IMR-90 (cell line): ENCODE results near the gene PPP1CB. TPM values are rescaled to one million over a fixed set of nuclear protein-coding genes. Genes with fewer than 3 reads are reported as not detected.

Experiments used
- ATAC-seq: fragments of 200-7000 bp; cut with Tn5 transposase; 2 replicates; pipeline ENCODE4 v1.9.1; 2020; ENCODE audit warnings: low read depth, mild to moderate bottlenecking, moderate library complexity
- BruUV-seq: library from RNA; stranded (reverse); fragments of 400-500 nt; replicated peaks from 2 replicates; lab custom pipeline; 2021; lab: Mats Ljungman, UMichigan
- CTCF ChIA-PET: fragments of 300-600 bp; formaldehyde crosslinking; extraction: SDS; loops from one replicate; lab custom pipeline; 2021; ENCODE audit warnings: antibody characterized with exemption; lab: Yijun Ruan, JAX
- POLR2A ChIA-PET: fragments of 300-600 bp; sonication (Branson Sonifier 250); formaldehyde crosslinking; loops from one replicate; lab custom pipeline; 2022; ENCODE audit warnings: antibody characterized with exemption; ENCODE audit not compliant: unreplicated experiment; lab: Charles Lee
- DNase-seq: peaks from one replicate; pipeline ENCODE4 v3.0.0; 2013
- H2AFZ ChIP-seq: replicated peaks from 2 replicates; pipeline ENCODE3; 2013; ENCODE audit warnings: low read length, mild to moderate bottlenecking; ENCODE audit not compliant: poor library complexity
- H2AK5ac ChIP-seq: 2 replicates; pipeline ENCODE4 v1.6.1; 2013; ENCODE audit warnings: low read depth, low read length, inconsistent platforms
- H2AK9ac ChIP-seq: replicated peaks from 2 replicates; pipeline ENCODE3; 2013; ENCODE audit warnings: mild to moderate bottlenecking, low read depth, low read length, moderate library complexity; ENCODE audit not compliant: poor library complexity
- H2BK120ac ChIP-seq: 2 replicates; pipeline ENCODE4 v1.6.1; 2013; ENCODE audit warnings: low read depth, low read length, inconsistent platforms
- H2BK15ac ChIP-seq: 3 replicates; pipeline ENCODE4 v1.6.1; 2013; ENCODE audit warnings: low read depth, low read length, inconsistent platforms
- H2BK20ac ChIP-seq: 2 replicates; pipeline ENCODE4 v1.6.1; 2013; ENCODE audit warnings: low read depth, mild to moderate bottlenecking, inconsistent platforms, low read length, moderate library complexity
- H2BK5ac ChIP-seq: 2 replicates; pipeline ENCODE4 v1.6.1; 2013; ENCODE audit warnings: mild to moderate bottlenecking, low read depth, low read length, inconsistent platforms; ENCODE audit not compliant: poor library complexity, severe bottlenecking
- H3K14ac ChIP-seq: replicated peaks from 2 replicates; pipeline ENCODE4 v1.6.1; 2013; ENCODE audit warnings: low read depth, low read length, inconsistent platforms
- H3K18ac ChIP-seq: 2 replicates; pipeline ENCODE4 v1.6.1; 2013; ENCODE audit warnings: low read depth, low read length, control low read depth
- H3K23ac ChIP-seq: 2 replicates; pipeline ENCODE4 v1.6.1; 2013; ENCODE audit warnings: low read depth, low read length, inconsistent platforms
- H3K27ac ChIP-seq: 2 replicates; pipeline ENCODE4 v1.5.1; 2013; ENCODE audit warnings: mild to moderate bottlenecking, control low read depth, low read length; ENCODE audit not compliant: insufficient read depth
- H3K27me3 ChIP-seq: 2 replicates; pipeline ENCODE4 v1.6.1; 2013; ENCODE audit warnings: low read length; ENCODE audit not compliant: control insufficient read depth, insufficient read depth
- H3K36me3 ChIP-seq: 2 replicates; pipeline ENCODE4 v1.6.1; 2013; ENCODE audit warnings: low read length, mixed read lengths; ENCODE audit not compliant: control insufficient read depth, insufficient read depth
- H3K4ac ChIP-seq: 2 replicates; pipeline ENCODE4 v1.6.1; 2013; ENCODE audit warnings: low read depth, low read length, inconsistent platforms
- H3K4me1 ChIP-seq: 2 replicates; pipeline ENCODE4 v1.6.1; 2013; ENCODE audit warnings: low read length, mixed read lengths; ENCODE audit not compliant: control insufficient read depth, insufficient read depth
- H3K4me2 ChIP-seq: 2 replicates; pipeline ENCODE4 v1.6.1; 2013; ENCODE audit warnings: low read depth, mild to moderate bottlenecking, control low read depth, low read length, moderate library complexity
- H3K4me3 ChIP-seq: 2 replicates; pipeline ENCODE4 v1.5.1; 2013; ENCODE audit warnings: low read depth, mild to moderate bottlenecking, control low read depth, low read length, moderate library complexity; ENCODE audit not compliant: insufficient read depth
- H3K56ac ChIP-seq: 2 replicates; pipeline ENCODE4 v1.6.1; 2013; ENCODE audit warnings: low read length, inconsistent platforms; ENCODE audit not compliant: insufficient read depth; ENCODE audit errors: extremely low read depth
- H3K79me1 ChIP-seq, 2 experiments: 2 replicates each; pipeline ENCODE4 v1.6.1; 2013; ENCODE audit warnings: low read length in 2 of 2, inconsistent platforms in 1 of 2, low read depth in 1 of 2
- H3K9ac ChIP-seq: 2 replicates; pipeline ENCODE4 v1.6.1; 2013; ENCODE audit warnings: low read depth, low read length, control low read depth
- H3K9me1 ChIP-seq: 2 replicates; pipeline ENCODE4 v1.6.1; 2013; ENCODE audit warnings: low read length, inconsistent platforms; ENCODE audit not compliant: insufficient read depth
- H3K9me3 ChIP-seq: 2 replicates; pipeline ENCODE4 v1.6.1; 2013; ENCODE audit warnings: low read length; ENCODE audit not compliant: control insufficient read depth, insufficient read depth
- H4K20me1 ChIP-seq: 2 replicates; pipeline ENCODE4 v1.6.1; 2013; ENCODE audit warnings: low read length, inconsistent platforms; ENCODE audit not compliant: insufficient read depth
- H4K5ac ChIP-seq: 2 replicates; pipeline ENCODE4 v1.6.1; 2013; ENCODE audit warnings: mild to moderate bottlenecking, low read depth, low read length, control low read depth
- H4K8ac ChIP-seq, 2 experiments: 2 replicates each; pipeline ENCODE4 v1.6.1; 2013; ENCODE audit warnings: low read depth in 2 of 2, low read length in 2 of 2, control low read depth in 1 of 2, inconsistent platforms in 1 of 2
- H4K91ac ChIP-seq: 2 replicates; pipeline ENCODE4 v1.6.1; 2013; ENCODE audit warnings: low read depth, low read length, inconsistent platforms; ENCODE audit not compliant: insufficient read depth
- BHLHE40 ChIP-seq: fragments of 150-350 bp; IDR thresholded peaks from 2 replicates; pipeline ENCODE4 v1.6.1; 2016; ENCODE audit warnings: mild to moderate bottlenecking, low read depth, low read length
- CEBPB ChIP-seq: IDR thresholded peaks from 2 replicates; pipeline ENCODE4 v1.6.1; 2012; ENCODE audit warnings: low read depth, low read length, improper control_type of control experiment
- CHD1 ChIP-seq: IDR thresholded peaks from 2 replicates; pipeline ENCODE4 v1.6.1; 2012; ENCODE audit warnings: low read depth, low read length, improper control_type of control experiment
- CTCF ChIP-seq: conservative IDR thresholded peaks from 2 replicates; pipeline ENCODE4 v1.5.1; 2012; ENCODE audit warnings: mild to moderate bottlenecking, low read depth, low read length, improper control_type of control experiment
- ELK1 ChIP-seq: fragments of 150-350 bp; IDR thresholded peaks from 2 replicates; pipeline ENCODE4 v1.6.1; 2016; ENCODE audit warnings: low read depth, mild to moderate bottlenecking, low read length, moderate library complexity, borderline replicate concordance
- FOS ChIP-seq: fragments of 150-350 bp; IDR thresholded peaks from 2 replicates; pipeline ENCODE4 v1.6.1; 2016; ENCODE audit warnings: low read depth, low read length
- MAFK ChIP-seq: IDR thresholded peaks from 2 replicates; pipeline ENCODE4 v1.6.1; 2012; ENCODE audit warnings: low read depth, low read length, improper control_type of control experiment
- MAZ ChIP-seq: IDR thresholded peaks from 2 replicates; pipeline ENCODE4 v1.6.1; 2012; ENCODE audit warnings: low read depth, mild to moderate bottlenecking, low read length, improper control_type of control experiment, moderate library complexity, borderline replicate concordance
- MXI1 ChIP-seq: IDR thresholded peaks from 2 replicates; pipeline ENCODE4 v1.6.1; 2012; ENCODE audit warnings: low read depth, mild to moderate bottlenecking, low read length, moderate library complexity, borderline replicate concordance
- NFE2L2 ChIP-seq: fragments of 150-350 bp; IDR thresholded peaks from 2 replicates; pipeline ENCODE4 v1.6.1; 2016; ENCODE audit warnings: low read depth, mild to moderate bottlenecking, low read length
- POLR2A ChIP-seq: IDR thresholded peaks from 2 replicates; pipeline ENCODE4 v1.6.1; 2012; ENCODE audit warnings: mild to moderate bottlenecking, low read depth, low read length
- RAD21 ChIP-seq: IDR thresholded peaks from 2 replicates; pipeline ENCODE4 v1.6.1; 2012; ENCODE audit warnings: low read length, improper control_type of control experiment
- RCOR1 ChIP-seq: IDR thresholded peaks from 2 replicates; pipeline ENCODE4 v1.6.1; 2012; ENCODE audit warnings: mild to moderate bottlenecking, low read length, improper control_type of control experiment; ENCODE audit not compliant: insufficient replicate concordance
- RFX5 ChIP-seq: IDR thresholded peaks from 2 replicates; pipeline ENCODE4 v1.8.0; 2012; ENCODE audit warnings: low read depth, mild to moderate bottlenecking, low read length, moderate library complexity
- SMC3 ChIP-seq: fragments of 150-350 bp; IDR thresholded peaks from 2 replicates; pipeline ENCODE4 v1.6.1; 2016; ENCODE audit warnings: low read depth, mild to moderate bottlenecking, antibody characterized with exemption, low read length, moderate library complexity
- USF2 ChIP-seq: fragments of 150-350 bp; IDR thresholded peaks from 2 replicates; pipeline ENCODE4 v1.6.1; 2017; ENCODE audit warnings: mild to moderate bottlenecking, antibody characterized with exemption, low read length, low read depth
- WGBS, 2 experiments: methylation state at CpG; one replicate each; pipeline versions ENCODE4 v1.1.5 to v1.1.7; 2013; ENCODE audit warnings: missing lambda C conversion rate in 2 of 2; ENCODE audit not compliant: insufficient read length in 1 of 2; ENCODE audit errors: extremely low coverage in 2 of 2; 5-methylcytosine and 5-hydroxymethylcytosine counted together
- dilution Hi-C: fragments of 300-500 bp; cut with HindIII; formaldehyde crosslinking; loops from one replicate; pipeline ENCODE4 v1.14.3; 2018; ENCODE audit warnings: low sequenced_read_pairs; ENCODE audit not compliant: unreplicated experiment
- in situ Hi-C: fragments of 300-500 bp; cut with MboI; formaldehyde crosslinking; loops from 3 replicates; pipeline ENCODE4 v1.14.3; 2019; ENCODE audit warnings: low sequenced_read_pairs, inconsistent platforms, mixed read lengths
- intact Hi-C: fragments of 100-400 bp; cut with micrococcal nuclease; formaldehyde crosslinking; loops from 2 replicates; pipeline ENCODE4 v1.10.0; 2022
- polyA plus RNA-seq, 3 experiments: library from polyadenylated mRNA; depleted of rRNA; stranded (reverse); fragments of >200 nt; gene quantifications; 2 replicates each; pipeline ENCODE4 v1.2.3, GENCODE V29; 2012; ENCODE audit warnings: low replicate concordance in 1 of 3
- total RNA-seq: library from RNA; depleted of rRNA; stranded (reverse); fragments of >200 nt; gene quantifications from 2 replicates; pipeline ENCODE4 v1.2.3, GENCODE V29; 2012

The PPP1CB gene
- total and polyA plus RNA-seq, 2 of the 4 experiments (the other 2 are of a cell fraction) = 37.7 to 111 TPM

GRCh38 chr2:28726177-28726576 lies 25.5 kb upstream of the PPP1CB start:
- Histone ChIP-seq H3K9me1 (peaks cover 6% of the 10 kb centered on the region; the same call in 1 of the 2 replicates), H2BK20ac (no peak overlapping the region), H4K5ac (no peak overlapping the region), H4K8ac (no peak overlapping the region), H3K56ac (no peak overlapping the region), H3K27ac (no peak overlapping the region), H3K4me3 (no peak overlapping the region), H2AFZ (no peak overlapping the region), H3K36me3 (no peaks in the 10 kb centered on the region), H3K23ac (no peak overlapping the region), H2AK5ac (no peak overlapping the region), H4K20me1 (no peaks in the 10 kb centered on the region), H4K91ac (no peak overlapping the region), H3K27me3 (no peaks in the 10 kb centered on the region), H2BK120ac (no peak overlapping the region), H2BK5ac (no peak overlapping the region), H2AK9ac (no peak overlapping the region), H3K4ac (no peak overlapping the region), H3K79me1 (no peaks in the 10 kb centered on the region), H3K18ac (no peak overlapping the region), H3K4me1 (no peaks in the 10 kb centered on the region), H2BK15ac (no peak overlapping the region), H3K4me2 (no peak overlapping the region), H3K9ac (no peak overlapping the region), H3K9me3 (no peaks in the 10 kb centered on the region), H3K14ac (no peak overlapping the region)
- intact Hi-C loops = no loop called here
- WGBS, 2 experiments = 100% methylated on average over 3 of the region's 4 CpGs; no CpG with 5 or more reads in 1 of the 2 experiments
- no TSS peak for BruUV-seq
- POLR2A ChIA-PET = no interaction called here
- CTCF ChIA-PET = interaction anchor here (0.7 kb wide), 1 partner anchor 911 kb away, joined by 3 read pairs; no protein-coding TSS in a partner anchor
- DNase-seq = no peak
- dilution Hi-C loops = no loop called here
- in situ Hi-C loops = no loop called here
- no peak for ATAC-seq
- TF ChIP-seq RCOR1 (no peak), ELK1 (no peak), CTCF (no peak), CEBPB (no peak), POLR2A (no peak), FOS (no peak), MXI1 (no peak), RAD21 (no peak), USF2 (no peak), MAZ (no peak), RFX5 (no peak), SMC3 (no peak), BHLHE40 (no peak), MAFK (no peak), CHD1 (no peak), NFE2L2 (no peak)
